ENCODE measurements around the gene WDFY3.

- TF ChIP-seq CTCF (IDR thresholded peaks at IDR 0.05) (no peak), POLR2A (IDR thresholded peaks at IDR 0.05) (no peak)
Observed at GRCh38 chr4:84916227-84916626, 50.3 kb downstream of the WDFY3 start.

All from uterus (tissue), 2 donors.